SK-N-MC (cell line): ENCODE results near the gene TMPRSS11B.

Experiments
- EZH2 ChIP-seq: fragments of 200-600 bp; sonication (generic); IDR thresholded peaks from one replicate; pipeline ENCODE4 v1.6.1; 2017; ENCODE audit warnings: antibody characterized with exemption
- FOXP2 ChIP-seq: optimal IDR thresholded peaks from 2 replicates; pipeline ENCODE3; 2011; ENCODE audit warnings: mild to moderate bottlenecking, moderate library complexity; ENCODE audit not compliant: insufficient read depth; ENCODE audit errors: extremely low read length, control extremely low read depth
- POLR2AphosphoS5 ChIP-seq: IDR thresholded peaks from 2 replicates; pipeline ENCODE4 v1.6.1; 2012; ENCODE audit warnings: mild to moderate bottlenecking, low read depth, low read length, borderline replicate concordance

DNA sequence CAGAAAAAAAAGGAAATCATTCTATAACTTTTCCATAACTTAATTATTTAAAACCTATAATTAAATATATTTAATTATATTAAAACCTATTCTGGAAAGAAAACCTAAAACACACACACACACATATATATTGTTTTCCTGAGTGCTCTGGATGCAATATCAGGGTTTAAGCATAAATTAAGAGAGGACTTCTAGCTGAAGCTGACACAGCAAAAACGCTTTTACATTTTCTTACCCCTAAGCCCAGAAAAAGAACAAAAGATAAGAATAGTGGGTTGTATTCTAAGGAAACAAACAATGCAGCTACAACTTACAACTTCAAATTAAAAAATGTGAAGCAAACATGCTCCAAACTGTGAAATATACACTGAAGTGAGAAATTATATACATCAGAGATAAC is 52.3 kb downstream of the TMPRSS11B start:
- TF ChIP-seq EZH2 (no peak), POLR2AphosphoS5 (no peak), FOXP2 (no peak)
